T-helper 2 cell treated with Interferon-gamma antibody and Interleukin-4, amounts not matched to agents 5 μg/mL and 100 μg/mL, for 36 hours (primary cell): ENCODE measurements around the gene EHHADH.
"Not testable (repeated sequence)": the region's sequence is repeated elsewhere in the genome, so short reads cannot be mapped to it uniquely, and the experiment has no call there.

Source experiments
- DNase-seq: peaks from one replicate; pipeline ENCODE4 v3.0.0; 2021; ENCODE audit warnings: low spot score
- H3K27ac Mint-ChIP-seq: one replicate; pipeline ENCODE4 v1.8.0; 2021; ENCODE audit warnings: mild to moderate bottlenecking, mixed read lengths
- H3K27me3 Mint-ChIP-seq: one replicate; pipeline ENCODE4 v1.8.0; 2021; ENCODE audit warnings: low read depth, mixed read lengths
- H3K36me3 Mint-ChIP-seq: one replicate; pipeline ENCODE4 v1.8.0; 2021; ENCODE audit warnings: low read depth, mixed read lengths
- H3K4me1 Mint-ChIP-seq: one replicate; pipeline ENCODE4 v1.8.0; 2021; ENCODE audit warnings: low read depth, mixed read lengths
- H3K4me3 Mint-ChIP-seq: one replicate; pipeline ENCODE4 v1.8.0; 2022; ENCODE audit warnings: mild to moderate bottlenecking, moderate library complexity, mixed read lengths
- H3K9me3 Mint-ChIP-seq: one replicate; pipeline ENCODE4 v1.8.0; 2021; ENCODE audit warnings: mixed read lengths

Gene EHHADH

GRCh38 chr3:185253645-185254410, at the start of gene EHHADH:
Gene EHHADH, minus strand, starts transcription at chr3:185254049. Its CDS starts 27 bp downstream, at chr3:185254022.
- Mint-ChIP-seq H3K9me3 (peaks cover 18% of the 10 kb centered on the region), H3K27ac (peak within 1 kb of the TSS; percentile 75), H3K4me1 (peaks cover 3% of the 10 kb centered on the region), H3K27me3 (no peaks in the 10 kb centered on the region), H3K36me3 (no peaks in the 10 kb centered on the region), H3K4me3 (peak within 1 kb of the TSS; percentile 81)
- DNase-seq, result peak; percentile 53

DNA sequence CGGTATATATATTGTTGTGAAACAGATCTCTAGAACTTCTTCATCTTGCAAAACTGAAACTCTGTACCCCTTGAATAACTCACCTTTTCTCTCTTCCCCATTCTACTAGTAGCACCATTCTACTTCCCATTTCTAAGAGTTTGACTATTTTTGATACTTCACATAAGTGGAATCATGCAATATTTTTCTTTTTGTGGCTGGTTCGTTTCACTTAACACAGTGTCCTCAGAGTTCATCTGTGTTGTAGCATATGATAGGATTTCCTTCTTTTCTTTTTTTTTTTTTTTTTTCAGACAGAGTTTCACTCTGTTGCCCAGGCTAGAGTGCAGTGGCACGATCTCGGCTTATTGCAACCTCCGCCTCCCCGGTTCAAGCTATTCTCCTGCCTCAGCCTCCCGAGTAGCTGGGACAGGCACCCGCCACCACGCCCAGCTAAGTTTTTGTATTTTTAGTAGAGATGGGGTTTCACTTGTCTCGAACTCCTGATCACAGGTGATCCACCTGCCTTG, 46.1 kb upstream of the EHHADH start:
- H3K4me3 Mint-ChIP-seq, DNase-seq, H3K27ac Mint-ChIP-seq, H3K27me3 Mint-ChIP-seq, H3K9me3 Mint-ChIP-seq, H3K4me1 Mint-ChIP-seq, H3K36me3 Mint-ChIP-seq: not testable (repeated sequence)

DNA sequence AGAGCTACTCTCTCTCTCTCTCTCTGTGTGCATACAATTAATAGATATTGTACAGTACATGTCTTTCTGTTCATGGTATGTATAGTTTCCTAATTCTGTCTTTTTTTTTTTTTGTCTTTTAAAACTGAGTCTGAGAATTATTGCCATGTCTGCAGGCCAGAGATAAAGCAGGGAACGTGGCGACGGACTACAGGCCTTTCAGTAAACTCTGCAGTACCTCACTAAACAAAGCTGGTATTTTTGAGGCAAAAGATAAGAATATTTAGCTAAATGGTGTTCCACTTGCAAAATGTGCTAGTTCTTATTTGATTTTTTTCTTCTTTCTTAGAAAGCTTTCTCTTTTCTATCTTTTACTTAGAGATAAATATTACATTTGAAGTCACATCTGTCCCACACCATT, 44.0 kb upstream of the EHHADH start:
- H3K27ac Mint-ChIP-seq, result no peak overlapping the region
- no peaks in the 10 kb centered on the region for H3K9me3 Mint-ChIP-seq

GRCh38 chr3:185292238-185292637, 38.4 kb upstream of the EHHADH start:
- H3K4me1 Mint-ChIP-seq, result peaks cover 2% of the 10 kb centered on the region
- H3K4me3 Mint-ChIP-seq, result no peak overlapping the region

More for the DNA sequence above, 44.0 kb upstream of the EHHADH start:
- no peak overlapping the region for H3K4me3 Mint-ChIP-seq
- no peaks in the 10 kb centered on the region for H3K27me3 Mint-ChIP-seq
- DNase-seq, result no peak
- peaks cover 2% of the 10 kb centered on the region for H3K4me1 Mint-ChIP-seq
- peaks cover 3% of the 10 kb centered on the region for H3K36me3 Mint-ChIP-seq

DNA sequence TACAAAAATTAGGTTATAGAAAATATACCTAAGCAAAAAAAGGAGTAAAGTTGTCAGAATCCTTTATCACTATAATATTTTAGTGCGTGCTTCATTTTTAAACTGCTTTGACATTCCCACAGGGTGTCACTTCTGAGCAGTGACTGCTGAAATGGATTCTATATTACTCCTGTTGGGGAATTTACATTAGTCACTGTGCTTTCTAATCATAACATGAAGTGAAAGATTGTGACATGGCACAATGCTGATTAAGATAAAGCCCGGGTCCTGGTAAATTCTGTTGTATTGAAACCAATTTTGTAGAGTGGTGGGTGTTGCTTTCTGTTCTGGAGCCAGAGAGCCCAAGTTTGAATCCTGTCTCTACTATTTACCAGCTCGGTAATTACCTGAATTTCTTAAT, 36.4 kb upstream of the EHHADH start:
- Mint-ChIP-seq H3K27ac (no peak overlapping the region), H3K9me3 (no peaks in the 10 kb centered on the region), H3K27me3 (no peaks in the 10 kb centered on the region), H3K4me3 (no peak overlapping the region), H3K4me1 (peaks cover 2% of the 10 kb centered on the region), H3K36me3 (peaks cover 6% of the 10 kb centered on the region)
- peak; percentile 24 for DNase-seq

More at GRCh38 chr3:185292238-185292637, 38.4 kb upstream of the EHHADH start:
- no peaks in the 10 kb centered on the region for H3K27me3 Mint-ChIP-seq
- H3K36me3 Mint-ChIP-seq, result peaks cover 6% of the 10 kb centered on the region
- no peaks in the 10 kb centered on the region for H3K9me3 Mint-ChIP-seq
- H3K27ac Mint-ChIP-seq, result no peak overlapping the region
- no peak for DNase-seq

- peaks cover 6% of the 10 kb centered on the region for H3K36me3 Mint-ChIP-seq
- H3K4me1 Mint-ChIP-seq, result peaks cover 16% of the 10 kb centered on the region
- H3K4me3 Mint-ChIP-seq, result peak overlapping the region; percentile 98
- peak overlapping the region; percentile 95 for H3K27ac Mint-ChIP-seq
- peaks cover 4% of the 10 kb centered on the region for H3K27me3 Mint-ChIP-seq
- no peak for DNase-seq
- peaks cover 22% of the 10 kb centered on the region for H3K9me3 Mint-ChIP-seq
Measured at GRCh38 chr3:185283374-185283935, 29.6 kb upstream of the EHHADH start.

DNA sequence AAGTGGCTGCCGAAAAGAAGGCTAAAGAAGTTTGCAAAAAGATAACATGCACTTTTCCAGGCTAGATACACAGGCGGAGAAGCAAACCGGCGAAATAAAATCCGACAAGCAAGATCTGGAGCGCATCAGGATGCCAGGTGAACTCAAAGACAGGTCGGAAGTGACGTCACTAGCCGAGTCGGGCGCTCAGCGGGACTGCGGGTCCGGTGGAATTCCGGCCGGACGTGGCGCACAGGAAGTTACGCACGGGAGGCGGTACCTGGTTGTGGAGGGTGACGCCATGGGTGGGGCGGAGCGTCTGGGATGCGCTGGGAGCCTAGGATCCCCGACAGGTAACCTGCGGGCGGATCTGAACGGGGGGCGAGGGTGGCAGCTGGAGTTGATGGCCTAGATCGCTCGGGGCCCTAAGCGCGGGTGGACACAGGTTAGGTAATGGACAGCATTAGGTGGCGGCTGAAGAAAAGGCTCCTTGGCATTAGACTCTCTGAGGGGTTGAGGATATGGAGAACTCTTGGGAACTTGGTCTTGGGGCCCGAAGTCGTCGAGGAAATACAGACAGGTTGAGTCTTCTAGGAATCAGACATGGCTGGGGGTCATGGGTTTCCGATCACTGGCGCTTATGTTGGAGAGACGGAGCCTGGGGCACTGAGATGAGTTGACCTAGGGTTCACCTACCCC, 29.0 kb upstream of the EHHADH start:
- peaks cover 6% of the 10 kb centered on the region for H3K36me3 Mint-ChIP-seq
- H3K4me1 Mint-ChIP-seq, result peaks cover 16% of the 10 kb centered on the region
- H3K27me3 Mint-ChIP-seq, result peaks cover 4% of the 10 kb centered on the region
- peak overlapping the region; percentile 95 for H3K27ac Mint-ChIP-seq
- H3K9me3 Mint-ChIP-seq, result peaks cover 22% of the 10 kb centered on the region
- peak overlapping the region; percentile 98 for H3K4me3 Mint-ChIP-seq
- peak; percentile 91 for DNase-seq

- peak overlapping the region; percentile 19 for H3K27ac Mint-ChIP-seq
- DNase-seq, result no peak
- no peak overlapping the region for H3K4me3 Mint-ChIP-seq
- peaks cover 22% of the 10 kb centered on the region for H3K9me3 Mint-ChIP-seq
- peaks cover 6% of the 10 kb centered on the region for H3K36me3 Mint-ChIP-seq
- peaks cover 7% of the 10 kb centered on the region for H3K27me3 Mint-ChIP-seq
- peaks cover 16% of the 10 kb centered on the region for H3K4me1 Mint-ChIP-seq
Measured at GRCh38 chr3:185280572-185281365, 26.9 kb upstream of the EHHADH start.

DNA sequence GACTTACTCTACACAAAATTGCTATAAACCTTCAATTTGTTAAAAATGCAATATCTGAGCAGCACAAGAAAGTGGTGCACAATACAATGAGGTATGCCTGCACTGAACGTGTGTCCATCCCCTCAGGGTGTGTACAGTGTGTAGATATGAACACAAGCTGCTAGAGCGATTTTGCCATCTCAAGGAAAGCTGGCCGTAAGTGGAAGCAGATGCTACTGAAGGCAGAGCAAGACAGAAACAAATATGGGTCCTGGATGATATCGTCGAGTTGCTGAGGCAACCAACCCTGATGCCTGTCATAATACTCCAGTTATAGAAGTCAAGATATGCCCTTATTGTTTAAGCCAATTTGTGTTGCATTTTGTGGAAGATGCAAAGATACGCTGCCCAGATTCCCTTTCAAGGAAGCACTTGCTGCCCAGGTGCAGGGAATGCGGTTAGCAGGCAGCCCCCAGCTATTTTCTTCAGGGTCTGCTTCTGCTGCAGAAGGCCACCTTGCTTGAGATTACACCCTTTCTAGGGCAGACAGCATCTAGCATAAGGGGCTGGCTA, 25.8 kb upstream of the EHHADH start:
- Mint-ChIP-seq H3K9me3 (peaks cover 22% of the 10 kb centered on the region), H3K27me3 (peaks cover 7% of the 10 kb centered on the region), H3K36me3 (peaks cover 4% of the 10 kb centered on the region), H3K27ac (no peak overlapping the region), H3K4me1 (peaks cover 16% of the 10 kb centered on the region), H3K4me3 (no peak overlapping the region)
- no peak for DNase-seq

GRCh38 chr3:185276415-185276814, 22.6 kb upstream of the EHHADH start:
- no peak overlapping the region for H3K27ac Mint-ChIP-seq
- H3K9me3 Mint-ChIP-seq, result peaks cover 6% of the 10 kb centered on the region
- peaks cover 2% of the 10 kb centered on the region for H3K4me1 Mint-ChIP-seq
- no peak overlapping the region for H3K4me3 Mint-ChIP-seq
- no peak for DNase-seq
- H3K27me3 Mint-ChIP-seq, result peaks cover 13% of the 10 kb centered on the region
- H3K36me3 Mint-ChIP-seq, result no peaks in the 10 kb centered on the region

- Mint-ChIP-seq H3K9me3 (no peaks in the 10 kb centered on the region), H3K27me3 (peaks cover 15% of the 10 kb centered on the region), H3K4me3 (no peak overlapping the region), H3K27ac (no peak overlapping the region), H3K4me1 (no peaks in the 10 kb centered on the region), H3K36me3 (no peaks in the 10 kb centered on the region)
- no peak for DNase-seq
Measured at GRCh38 chr3:185272033-185272432, 18.2 kb upstream of the EHHADH start.

DNA sequence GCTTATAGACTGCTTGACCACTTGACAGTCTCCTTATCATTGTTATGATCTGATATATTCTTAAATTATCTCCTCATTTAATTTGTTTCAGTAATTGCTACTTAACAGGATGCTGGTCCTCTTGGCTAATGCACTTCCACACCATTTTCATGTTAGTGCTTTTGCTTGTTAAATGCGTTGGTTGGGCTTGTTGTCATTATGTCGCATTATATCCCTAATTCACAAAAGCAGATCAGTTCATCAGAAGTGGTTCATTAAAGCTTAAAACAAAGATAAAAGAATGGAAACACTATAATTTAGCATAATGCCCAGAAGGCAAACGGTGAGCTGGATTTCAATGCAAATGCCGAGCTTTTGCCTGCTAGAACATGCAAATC, 17.1 kb upstream of the EHHADH start:
- H3K9me3 Mint-ChIP-seq, result no peaks in the 10 kb centered on the region
- peaks cover 12% of the 10 kb centered on the region for H3K27me3 Mint-ChIP-seq
- H3K4me3 Mint-ChIP-seq, result no peak overlapping the region
- H3K4me1 Mint-ChIP-seq, result no peaks in the 10 kb centered on the region
- H3K27ac Mint-ChIP-seq, result no peak overlapping the region
- no peaks in the 10 kb centered on the region for H3K36me3 Mint-ChIP-seq
- no peak for DNase-seq

DNA sequence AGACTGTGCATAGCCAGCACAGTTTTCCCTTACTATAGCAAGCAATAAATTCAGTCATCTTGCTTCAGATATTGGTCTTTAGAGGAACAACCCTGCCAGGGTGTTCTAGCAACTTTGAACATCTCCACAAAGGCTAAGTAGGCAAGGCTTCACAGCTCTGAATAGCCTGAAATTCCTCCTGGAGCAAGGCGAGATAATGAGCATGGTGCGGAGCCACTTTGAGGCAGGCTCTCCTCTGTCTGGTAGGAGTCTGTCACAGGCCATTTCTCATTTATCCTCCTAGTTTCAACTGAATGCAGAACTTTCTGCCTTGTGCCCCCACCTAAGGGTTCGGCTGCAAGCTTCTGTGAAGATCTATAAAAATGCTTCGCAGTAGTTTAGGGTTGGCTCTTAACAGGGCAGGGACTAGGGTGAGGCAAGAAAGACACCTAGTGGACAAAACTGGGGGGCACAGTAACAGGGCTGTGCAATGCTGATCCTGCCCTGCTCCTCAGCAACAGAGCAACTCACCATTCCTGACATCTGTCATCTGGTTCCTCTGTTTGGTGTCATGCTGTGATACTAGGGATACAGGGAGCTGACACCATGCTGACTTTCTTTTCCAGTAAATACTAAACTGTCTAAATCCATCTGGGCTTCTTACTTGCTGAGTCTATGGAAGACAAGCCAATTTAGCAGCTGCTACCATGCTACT, 16.6 kb upstream of the EHHADH start:
- no peak for DNase-seq
- H3K36me3 Mint-ChIP-seq, result no peaks in the 10 kb centered on the region
- peaks cover 12% of the 10 kb centered on the region for H3K27me3 Mint-ChIP-seq
- no peak overlapping the region for H3K4me3 Mint-ChIP-seq
- no peak overlapping the region for H3K27ac Mint-ChIP-seq
- H3K9me3 Mint-ChIP-seq, result no peaks in the 10 kb centered on the region
- no peaks in the 10 kb centered on the region for H3K4me1 Mint-ChIP-seq
